ENCODE results near the gene PIAS1. TPM values are rescaled to one million over a fixed set of nuclear protein-coding genes. Genes with fewer than 3 reads are reported as not detected.

The PIAS1 gene
- total and polyA plus RNA-seq, 9 of the 15 experiments (the other 6 are each of a cell fraction or from before 2014, with no cell fraction given): 18.0 to 59.1 (median 28.5) TPM

DNA sequence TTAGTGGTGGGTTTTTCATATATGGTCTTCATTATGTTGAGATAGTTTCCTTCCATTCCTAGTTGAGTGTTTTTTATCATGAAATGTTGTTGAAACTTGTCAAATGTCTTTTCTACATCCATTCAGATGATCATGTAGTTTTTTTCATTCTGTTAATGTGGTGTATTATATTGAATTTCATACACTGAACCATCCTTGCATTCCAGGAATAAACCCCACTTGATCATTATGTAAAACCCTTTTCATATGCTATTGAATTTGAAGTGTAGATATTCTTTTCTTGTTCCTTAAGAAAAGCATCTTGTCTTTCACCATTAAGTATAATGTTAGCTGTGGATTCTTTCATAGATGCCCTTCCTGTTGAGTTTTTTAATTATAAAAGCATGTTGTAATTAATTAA is 42.9 kb downstream of the PIAS1 start (continued):
- TF ChIP-seq, protein P1, sequence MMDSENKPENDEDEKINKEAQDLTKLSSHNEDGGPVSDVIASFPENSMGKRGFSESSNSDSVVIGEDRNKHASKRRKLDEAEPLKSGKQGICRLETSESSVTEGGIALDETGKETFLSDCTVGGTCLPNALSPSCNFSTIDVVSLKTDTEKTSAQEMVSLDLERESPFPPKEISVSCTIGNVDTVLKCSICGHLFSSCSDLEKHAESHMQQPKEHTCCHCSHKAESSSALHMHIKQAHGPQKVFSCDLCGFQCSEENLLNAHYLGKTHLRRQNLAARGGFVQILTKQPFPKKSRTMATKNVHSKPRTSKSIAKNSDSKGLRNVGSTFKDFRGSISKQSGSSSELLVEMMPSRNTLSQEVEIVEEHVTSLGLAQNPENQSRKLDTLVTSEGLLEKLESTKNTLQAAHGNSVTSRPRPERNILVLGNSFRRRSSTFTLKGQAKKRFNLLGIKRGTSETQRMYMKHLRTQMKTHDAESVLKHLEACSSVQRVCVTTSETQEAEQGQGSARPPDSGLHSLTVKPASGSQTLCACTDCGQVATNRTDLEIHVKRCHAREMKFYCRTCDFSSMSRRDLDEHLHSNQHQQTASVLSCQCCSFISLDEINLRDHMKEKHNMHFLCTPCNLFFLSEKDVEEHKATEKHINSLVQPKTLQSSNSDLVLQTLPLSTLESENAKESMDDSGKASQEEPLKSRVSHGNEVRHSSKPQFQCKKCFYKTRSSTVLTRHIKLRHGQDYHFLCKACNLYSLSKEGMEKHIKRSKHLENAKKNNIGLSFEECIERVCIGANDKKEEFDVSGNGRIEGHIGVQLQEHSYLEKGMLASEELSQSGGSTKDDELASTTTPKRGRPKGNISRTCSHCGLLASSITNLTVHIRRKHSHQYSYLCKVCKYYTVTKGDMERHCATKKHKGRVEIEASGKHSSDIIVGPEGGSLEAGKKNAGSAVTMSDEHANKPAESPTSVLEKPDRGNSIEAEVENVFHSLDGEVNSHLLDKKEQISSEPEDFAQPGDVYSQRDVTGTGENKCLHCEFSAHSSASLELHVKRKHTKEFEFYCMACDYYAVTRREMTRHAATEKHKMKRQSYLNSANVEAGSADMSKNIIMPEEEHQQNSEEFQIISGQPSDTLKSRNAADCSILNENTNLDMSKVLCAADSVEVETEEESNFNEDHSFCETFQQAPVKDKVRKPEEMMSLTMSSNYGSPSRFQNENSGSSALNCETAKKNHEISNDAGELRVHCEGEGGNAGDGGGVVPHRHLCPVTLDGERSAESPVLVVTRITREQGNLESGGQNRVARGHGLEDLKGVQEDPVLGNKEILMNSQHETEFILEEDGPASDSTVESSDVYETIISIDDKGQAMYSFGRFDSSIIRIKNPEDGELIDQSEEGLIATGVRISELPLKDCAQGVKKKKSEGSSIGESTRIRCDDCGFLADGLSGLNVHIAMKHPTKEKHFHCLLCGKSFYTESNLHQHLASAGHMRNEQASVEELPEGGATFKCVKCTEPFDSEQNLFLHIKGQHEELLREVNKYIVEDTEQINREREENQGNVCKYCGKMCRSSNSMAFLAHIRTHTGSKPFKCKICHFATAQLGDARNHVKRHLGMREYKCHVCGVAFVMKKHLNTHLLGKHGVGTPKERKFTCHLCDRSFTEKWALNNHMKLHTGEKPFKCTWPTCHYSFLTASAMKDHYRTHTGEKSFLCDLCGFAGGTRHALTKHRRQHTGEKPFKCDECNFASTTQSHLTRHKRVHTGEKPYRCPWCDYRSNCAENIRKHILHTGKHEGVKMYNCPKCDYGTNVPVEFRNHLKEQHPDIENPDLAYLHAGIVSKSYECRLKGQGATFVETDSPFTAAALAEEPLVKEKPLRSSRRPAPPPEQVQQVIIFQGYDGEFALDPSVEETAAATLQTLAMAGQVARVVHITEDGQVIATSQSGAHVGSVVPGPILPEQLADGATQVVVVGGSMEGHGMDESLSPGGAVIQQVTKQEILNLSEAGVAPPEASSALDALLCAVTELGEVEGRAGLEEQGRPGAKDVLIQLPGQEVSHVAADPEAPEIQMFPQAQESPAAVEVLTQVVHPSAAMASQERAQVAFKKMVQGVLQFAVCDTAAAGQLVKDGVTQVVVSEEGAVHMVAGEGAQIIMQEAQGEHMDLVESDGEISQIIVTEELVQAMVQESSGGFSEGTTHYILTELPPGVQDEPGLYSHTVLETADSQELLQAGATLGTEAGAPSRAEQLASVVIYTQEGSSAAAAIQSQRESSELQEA (IDR thresholded peaks at IDR 0.05; ENCODE audit: low read depth): no peak
- no peak for TF ChIP-seq NCOA4 (IDR thresholded peaks at IDR 0.05; ENCODE audit: partially characterized antibody)
- TF ChIP-seq MTF1 (CRISPR knock-in tag; IDR thresholded peaks at IDR 0.05; ENCODE audit: borderline replicate concordance): no peak

All from K562 (cell line).